Gastrocnemius medialis (tissue), 4 donors: ENCODE measurements around the gene MPHOSPH9. TPM values are rescaled to one million over a fixed set of nuclear protein-coding genes. Genes with fewer than 3 reads are reported as not detected.
A peak's percentile ranks its signal among the peaks of the same experiment; 100 is the strongest.

Experiments used
- ATAC-seq, 2 donors: fragments of 150-250 bp; one replicate each; pipeline ENCODE4 v1.9.1; 2016
- DNase-seq, 2 donors: peaks; one replicate each; pipeline ENCODE4 v3.0.0-alpha.2; 2019
- H3K27ac ChIP-seq, 4 donors: fragments of 200-600 bp; sonication (generic); 1 replicate in 1 of 4; 2 replicates in 3 of 4; pipeline ENCODE4 v1.5.1; 2016 to 2018; ENCODE audit warnings: mild to moderate bottlenecking in 2 of 4, moderate library complexity in 1 of 4
- H3K27me3 ChIP-seq, 3 donors: fragments of 200-600 bp; sonication (generic) in 2 of 3; 1 replicate in 1 of 3; 2 replicates in 2 of 3; pipeline versions ENCODE4 v1.5.1 to v1.6.0; 2016 to 2019; ENCODE audit warnings: mild to moderate bottlenecking in 1 of 3, moderate library complexity in 1 of 3
- H3K36me3 ChIP-seq, 2 donors: fragments of 200-600 bp; sonication (generic) in 1 of 2; one replicate each; pipeline ENCODE4 v1.5.1; 2017 to 2018
- H3K4me1 ChIP-seq, 2 donors: fragments of 200-600 bp; sonication (generic) in 1 of 2; one replicate each; pipeline ENCODE4 v1.5.1; 2016 to 2017; ENCODE audit warnings: mild to moderate bottlenecking in 2 of 2
- H3K4me3 ChIP-seq, 4 donors: fragments of 200-600 bp; sonication (generic) in 3 of 4; 1 replicate in 1 of 4; 2 replicates in 3 of 4; pipeline ENCODE4 v1.5.1; 2016 to 2019; ENCODE audit warnings: mild to moderate bottlenecking in 2 of 4
- H3K9me3 ChIP-seq, 3 donors: fragments of 200-600 bp; sonication (generic) in 2 of 3; 1 replicate in 1 of 3; 2 replicates in 2 of 3; pipeline ENCODE4 v1.5.1; 2016 to 2019
- CTCF ChIP-seq, 5 experiments: fragments of 450-650 bp in 3 of 5; fragments of 200-600 bp in 2 of 5; sonication (generic) in 2 of 5; IDR thresholded peaks in 4 of 5; conservative IDR thresholded peaks in 1 of 5; 1 replicate in 4 of 5; 2 replicates in 1 of 5; pipeline ENCODE4 v1.5.1; 2016 to 2019; ENCODE audit warnings: antibody characterized with exemption in 5 of 5, mild to moderate bottlenecking in 3 of 5, moderate library complexity in 3 of 5
- POLR2A ChIP-seq, 2 donors: fragments of 450-650 bp; IDR thresholded peaks; one replicate each; pipeline ENCODE4 v1.6.1; 2017; ENCODE audit warnings: antibody characterized with exemption in 2 of 2, mild to moderate bottlenecking in 2 of 2, moderate library complexity in 2 of 2
- in situ Hi-C, 4 donors: fragments of 200-750 bp; cut with MboI; loops; one replicate each; pipeline versions ENCODE4 v1.15.0 to v1.8.0; 2017; ENCODE audit warnings: low sequenced_read_pairs in 4 of 4
- intact Hi-C: fragments of 100-400 bp; cut with DNase I; formaldehyde crosslinking; loops from one replicate; pipeline ENCODE4 v1.15.1; 2023; ENCODE audit warnings: low total_unique reads
- total RNA-seq, 4 donors: library from RNA; depleted of rRNA; stranded (reverse); fragments of >200 nt; gene quantifications; one replicate each; pipeline versions ENCODE4 v1.1.0 to v1.2.3, GENCODE V29; 2016

The MPHOSPH9 gene
- total RNA-seq, 4 donors from 2014 or later: 8.5 to 35.4 (median 12.7) TPM

GRCh38 chr12:123263196-123263817 is 30.4 kb upstream of the MPHOSPH9 start:
- ATAC-seq (no peak), DNase-seq (no peak)
- Histone ChIP-seq H3K4me1 (peaks cover 8 to 9% of the 10 kb centered on the region in 2 donors), H3K9me3 (no peaks in the 10 kb centered on the region), H3K36me3 (peaks cover 0 to 42% of the 10 kb centered on the region in 2 donors), H3K27me3 (no peaks in the 10 kb centered on the region), H3K4me3 (no peak overlapping the region), H3K27ac (no peak overlapping the region)
- in situ Hi-C loops (no loop called here), intact Hi-C loops (loop anchor here (2.0 kb wide), 1 partner anchor 23 kb away; no protein-coding TSS in a partner anchor)
- TF ChIP-seq POLR2A (IDR thresholded peaks at IDR 0.05): no peak
- TF ChIP-seq CTCF (IDR thresholded peaks at IDR 0.05 in 4 of 5, conservative IDR thresholded peaks at IDR 0.05 in 1 of 5): no peak

- Histone ChIP-seq H3K9me3 (no peaks in the 10 kb centered on the region), H3K27ac (no peak overlapping the region), H3K27me3 (no peaks in the 10 kb centered on the region), H3K36me3 (peaks cover 0 to 58% of the 10 kb centered on the region in 2 donors), H3K4me3 (no peak overlapping the region), H3K4me1 (no peaks in the 10 kb centered on the region)
- in situ Hi-C loops (no loop called here), intact Hi-C loops (no loop called here)
- no peak for DNase-seq
- no peak for ATAC-seq
- TF ChIP-seq POLR2A (IDR thresholded peaks at IDR 0.05): no peak
- no peak for TF ChIP-seq CTCF (IDR thresholded peaks at IDR 0.05 in 4 of 5, conservative IDR thresholded peaks at IDR 0.05 in 1 of 5)
These were observed 28.3 kb upstream of the MPHOSPH9 start for GRCh38 chr12:123261196-123261595.

- H3K4me3 ChIP-seq: no peak overlapping the region
- TF ChIP-seq POLR2A (IDR thresholded peaks at IDR 0.05): no peak
- no peaks in the 10 kb centered on the region for H3K4me1 ChIP-seq
- no peaks in the 10 kb centered on the region for H3K27me3 ChIP-seq
- no peaks in the 10 kb centered on the region for H3K9me3 ChIP-seq
- H3K36me3 ChIP-seq: peaks cover 0 to 60% of the 10 kb centered on the region in 2 donors
- DNase-seq (no peak), ATAC-seq (no peak)
- in situ Hi-C loops (no loop called here), intact Hi-C loops (no loop called here)
- H3K27ac ChIP-seq: no peak overlapping the region
These were observed 27.1 kb upstream of the MPHOSPH9 start for GRCh38 chr12:123260081-123260480.

- Histone ChIP-seq H3K27ac (no peak overlapping the region), H3K36me3 (peaks cover 0 to 69% of the 10 kb centered on the region in 2 donors), H3K4me1 (peaks cover 11 to 15% of the 10 kb centered on the region in 2 donors), H3K4me3 (no peak overlapping the region), H3K27me3 (no peaks in the 10 kb centered on the region), H3K9me3 (no peaks in the 10 kb centered on the region)
- TF ChIP-seq POLR2A (IDR thresholded peaks at IDR 0.05) (no peak), CTCF (IDR thresholded peaks at IDR 0.05 in 4 of 5, conservative IDR thresholded peaks at IDR 0.05 in 1 of 5) (no peak)
- DNase-seq: no peak
- intact Hi-C loops: no loop called here
- in situ Hi-C loops: no loop called here
- ATAC-seq: no peak
These were observed 25.7 kb upstream of the MPHOSPH9 start for GRCh38 chr12:123258593-123258992.

DNA sequence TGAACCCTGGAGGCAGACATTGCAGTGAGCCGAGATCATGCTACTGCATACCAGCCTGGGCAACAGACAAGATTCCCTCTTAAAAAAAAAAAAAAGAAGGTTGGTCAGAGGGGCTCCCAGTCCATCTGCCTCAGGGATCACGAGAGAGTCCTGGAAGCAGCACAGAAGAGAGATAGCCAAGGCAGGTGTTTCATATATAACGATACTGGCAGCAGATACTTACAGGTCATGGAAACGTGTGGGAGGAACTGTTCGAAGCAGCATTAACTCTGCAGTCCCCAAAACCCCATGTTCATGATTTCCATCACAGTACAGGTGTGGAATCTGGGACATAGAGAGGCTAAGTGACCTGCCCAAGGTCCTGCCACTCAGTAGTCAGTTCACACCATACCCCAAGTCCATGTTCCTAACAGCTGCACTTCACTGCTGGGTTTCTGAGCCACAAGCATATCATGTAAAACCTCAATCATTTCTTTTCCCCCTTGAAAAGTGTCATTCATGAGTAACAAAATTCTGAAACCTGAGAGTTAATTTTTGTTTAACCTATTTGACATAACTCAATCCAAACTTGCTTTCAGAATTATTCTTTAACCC is 22.0 kb upstream of the MPHOSPH9 start:
- Histone ChIP-seq H3K4me1 (peaks cover 34 to 42% of the 10 kb centered on the region in 2 donors), H3K27ac (peak overlapping the region in 3 of 4 donors; percentile 11 to 59 (median 47)), H3K27me3 (no peaks in the 10 kb centered on the region), H3K36me3 (peaks cover 0 to 43% of the 10 kb centered on the region in 2 donors), H3K4me3 (no peak overlapping the region), H3K9me3 (no peaks in the 10 kb centered on the region)
- intact Hi-C loops: no loop called here
- DNase-seq (no peak), ATAC-seq (no peak)
- TF ChIP-seq POLR2A (IDR thresholded peaks at IDR 0.05): no peak
- no peak for TF ChIP-seq CTCF (IDR thresholded peaks at IDR 0.05 in 4 of 5, conservative IDR thresholded peaks at IDR 0.05 in 1 of 5)
- in situ Hi-C loops: no loop called here
